ENCODE measurements around the gene ROGDI.

ROGDI gene

DNA sequence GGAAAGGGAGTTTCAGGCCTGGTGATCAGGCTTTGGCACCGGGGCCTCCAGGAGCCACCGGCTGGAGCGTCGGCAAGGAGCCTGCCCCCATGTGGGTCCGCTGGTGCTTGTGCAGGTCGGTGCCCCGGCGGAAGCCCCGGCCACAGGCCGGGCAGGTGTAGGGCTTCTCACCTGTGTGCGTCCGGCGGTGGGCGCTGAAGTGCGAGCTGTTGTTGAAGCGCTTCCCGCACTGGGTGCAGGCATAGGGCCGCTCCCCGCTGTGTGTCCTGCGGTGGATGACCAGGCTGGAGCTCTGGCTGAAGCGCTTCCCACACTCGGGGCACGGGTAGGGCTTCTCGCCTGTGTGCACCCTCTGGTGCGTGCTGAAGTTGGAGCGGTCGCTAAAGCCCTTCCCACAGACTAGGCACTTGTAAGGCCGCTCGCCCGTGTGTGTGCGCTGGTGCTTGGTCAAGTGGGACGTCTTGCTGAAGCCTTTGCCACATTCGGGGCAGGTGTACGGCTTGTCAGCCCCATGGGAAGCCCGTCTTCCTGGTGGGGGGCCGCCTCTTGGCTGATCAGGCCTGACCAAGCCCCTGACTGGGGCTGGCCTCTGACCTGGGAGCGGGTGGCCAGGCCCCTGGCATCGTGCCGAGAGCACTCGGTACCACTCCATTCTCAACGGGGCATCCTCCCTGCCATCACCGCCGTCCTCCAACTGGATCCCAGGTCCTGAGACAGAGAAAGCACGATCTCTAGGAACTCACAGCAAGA, 49.9 kb downstream of the ROGDI start:
- peaks cover 36 to 40% of the 10 kb centered on the region in 2 donors for H3K36me3 Mint-ChIP-seq
- H3K9me3 Mint-ChIP-seq = peaks cover 3% of the 10 kb centered on the region in 2 donors
- no peak overlapping the region for H3K4me3 Mint-ChIP-seq
- H3K27ac Mint-ChIP-seq = no peak overlapping the region
- ATAC-seq (replicated peaks) = no peak
- no peaks in the 10 kb centered on the region for H3K27me3 Mint-ChIP-seq
- H3K4me1 Mint-ChIP-seq = peaks cover 2 to 18% of the 10 kb centered on the region in 2 donors
- DNase-seq = no peak

DNA sequence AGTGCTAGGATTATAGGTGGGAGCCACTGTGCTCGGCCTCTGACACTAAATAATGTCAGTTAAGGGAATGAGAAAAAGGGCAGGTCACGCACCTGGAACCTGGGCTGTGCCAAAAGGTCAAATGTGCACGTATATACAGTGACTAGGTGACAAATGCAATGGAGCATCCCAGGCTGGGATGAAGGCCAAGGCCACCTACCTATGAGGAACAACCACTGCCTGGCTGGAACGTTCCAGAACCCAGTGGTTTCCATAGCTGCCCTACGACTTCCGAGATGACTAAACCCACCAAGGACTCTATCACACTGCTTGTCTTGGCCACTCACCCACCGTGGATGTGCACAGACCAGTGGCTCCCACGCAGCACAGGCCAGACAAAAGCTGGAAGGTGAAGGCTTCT, 51.5 kb downstream of the ROGDI start:
- peaks cover 31 to 34% of the 10 kb centered on the region in 2 donors for H3K36me3 Mint-ChIP-seq
- H3K27me3 Mint-ChIP-seq = no peaks in the 10 kb centered on the region
- peaks cover 3% of the 10 kb centered on the region in 2 donors for H3K9me3 Mint-ChIP-seq

DNA sequence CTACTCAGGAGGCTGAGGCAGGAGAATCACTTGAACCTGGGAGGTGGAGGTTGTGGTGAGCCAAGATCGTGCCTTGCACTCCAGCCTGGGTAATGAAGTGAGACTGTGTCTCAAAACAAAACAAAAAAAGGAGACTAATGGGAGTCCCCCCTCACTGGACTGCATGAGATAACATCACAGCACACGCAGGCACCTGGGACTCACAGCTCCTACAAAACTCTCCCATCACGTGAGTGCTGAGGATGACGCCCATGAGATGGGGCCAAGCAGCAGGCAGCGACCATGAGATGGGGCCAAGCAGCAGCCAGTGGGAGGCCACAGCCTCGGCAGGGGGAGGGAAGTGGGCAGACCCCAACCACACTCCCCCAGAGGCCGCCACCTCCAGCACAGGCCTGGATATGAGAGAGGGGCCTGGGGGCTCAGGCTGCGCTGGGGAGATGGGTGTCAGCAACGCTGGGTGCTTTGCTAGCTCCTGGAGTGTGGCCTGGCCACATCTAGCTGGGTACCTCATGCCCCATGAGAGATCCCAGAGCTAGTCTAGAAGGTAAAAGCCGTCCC, 52.7 kb downstream of the ROGDI start:
- DNase-seq (no peak), ATAC-seq (replicated peaks) (peak in 1 of 2 donors; percentile 39)
- Mint-ChIP-seq H3K4me1 (peaks cover 9 to 28% of the 10 kb centered on the region in 2 donors), H3K9me3 (no peaks in the 10 kb centered on the region), H3K4me3 (no peak overlapping the region), H3K27me3 (no peaks in the 10 kb centered on the region), H3K27ac (peak overlapping the region; percentile 47), H3K36me3 (peaks cover 21 to 23% of the 10 kb centered on the region in 2 donors)

More for the DNA sequence above, 51.5 kb downstream of the ROGDI start:
- no peak for ATAC-seq (replicated peaks)
- no peak overlapping the region for H3K27ac Mint-ChIP-seq
- no peak for DNase-seq
- H3K4me3 Mint-ChIP-seq = no peak overlapping the region
- H3K4me1 Mint-ChIP-seq = peaks cover 9 to 28% of the 10 kb centered on the region in 2 donors

DNA sequence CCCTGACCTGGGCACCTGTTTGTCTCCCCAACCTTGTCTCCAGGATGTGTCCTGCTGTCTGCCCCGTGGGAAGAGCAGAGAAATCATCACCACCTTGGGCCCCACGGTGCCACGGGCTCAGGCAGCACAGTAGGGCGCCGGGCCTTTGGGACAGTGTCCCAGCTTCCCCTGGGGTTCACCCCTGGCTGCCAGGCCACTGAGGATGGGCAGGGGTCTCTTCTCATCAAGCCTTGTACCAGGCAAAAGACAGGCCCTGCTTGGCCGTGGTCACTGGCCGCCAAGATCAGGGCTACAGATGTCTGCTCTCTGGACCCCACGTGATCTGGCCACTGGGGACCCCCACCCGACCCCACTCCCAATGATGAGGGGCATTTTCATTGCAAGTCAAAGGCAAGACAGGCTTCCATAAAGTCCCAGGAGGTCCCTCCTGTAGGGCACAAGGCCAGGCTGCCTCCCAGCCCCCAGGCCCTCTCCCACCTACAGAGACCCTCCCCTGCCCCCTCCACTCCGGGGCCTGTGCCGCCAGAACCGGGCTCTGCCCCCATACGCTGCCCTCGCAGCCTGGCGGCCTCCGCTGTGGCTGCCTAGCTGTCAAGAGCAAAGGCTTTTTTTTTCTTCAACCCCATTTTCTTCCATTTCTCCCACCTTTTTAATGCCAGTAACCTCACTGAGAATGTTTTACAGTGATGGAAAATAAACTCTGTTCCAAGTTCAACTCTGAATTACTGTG, 53.6 kb downstream of the ROGDI start:
- Mint-ChIP-seq H3K4me3 (no peak overlapping the region), H3K27me3 (no peaks in the 10 kb centered on the region), H3K9me3 (no peaks in the 10 kb centered on the region), H3K36me3 (peaks cover 18 to 20% of the 10 kb centered on the region in 2 donors), H3K4me1 (peaks cover 9 to 28% of the 10 kb centered on the region in 2 donors), H3K27ac (peak overlapping the region; percentile 65)
- no peak for DNase-seq
- ATAC-seq (replicated peaks) = no peak

DNA sequence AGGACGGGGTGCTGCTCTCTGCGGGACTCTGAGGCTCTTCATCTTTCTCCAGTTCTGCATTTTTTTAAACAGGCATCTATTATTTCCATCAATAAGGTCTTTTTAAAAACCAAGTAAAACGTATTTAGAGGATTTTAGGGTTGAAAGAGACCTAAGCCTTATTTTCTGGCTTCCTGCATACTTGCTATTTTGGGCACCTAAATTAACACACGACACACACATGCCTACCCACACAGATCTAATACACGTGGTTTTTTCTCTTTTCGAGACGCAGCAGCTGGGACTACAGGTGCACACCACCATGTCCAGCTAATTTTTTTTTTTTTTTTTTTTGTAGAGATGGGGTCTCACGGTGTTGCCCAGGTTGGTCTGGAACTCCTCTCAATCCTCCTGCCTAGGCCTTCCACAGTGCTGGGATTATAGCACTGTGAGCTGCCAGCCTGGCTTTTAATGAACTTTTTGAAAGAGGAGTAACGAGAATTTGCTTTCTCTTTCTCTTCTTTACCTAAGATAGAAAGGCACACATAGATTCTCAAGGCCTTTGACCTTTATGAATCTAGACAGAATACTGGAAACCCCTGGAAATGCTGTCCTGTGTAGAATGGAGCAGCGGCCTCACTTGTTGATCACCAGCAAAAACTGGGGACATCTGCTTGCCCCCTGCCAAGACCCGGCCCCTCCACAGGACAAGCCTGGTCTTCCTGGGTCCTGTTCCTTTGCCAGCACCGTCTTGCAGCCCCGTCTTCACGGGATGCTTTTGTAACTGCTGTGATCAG, 54.3 kb downstream of the ROGDI start:
- Mint-ChIP-seq H3K9me3 (no peaks in the 10 kb centered on the region), H3K36me3 (peaks cover 13 to 15% of the 10 kb centered on the region in 2 donors), H3K27me3 (peaks cover 0 to 4% of the 10 kb centered on the region in 2 donors), H3K4me1 (peaks cover 13 to 33% of the 10 kb centered on the region in 2 donors), H3K4me3 (peak overlapping the region in 1 of 2 donors; percentile 60), H3K27ac (peak overlapping the region; percentile 7)
- DNase-seq (no peak), ATAC-seq (replicated peaks) (peak; percentile 49 to 67)

DNA sequence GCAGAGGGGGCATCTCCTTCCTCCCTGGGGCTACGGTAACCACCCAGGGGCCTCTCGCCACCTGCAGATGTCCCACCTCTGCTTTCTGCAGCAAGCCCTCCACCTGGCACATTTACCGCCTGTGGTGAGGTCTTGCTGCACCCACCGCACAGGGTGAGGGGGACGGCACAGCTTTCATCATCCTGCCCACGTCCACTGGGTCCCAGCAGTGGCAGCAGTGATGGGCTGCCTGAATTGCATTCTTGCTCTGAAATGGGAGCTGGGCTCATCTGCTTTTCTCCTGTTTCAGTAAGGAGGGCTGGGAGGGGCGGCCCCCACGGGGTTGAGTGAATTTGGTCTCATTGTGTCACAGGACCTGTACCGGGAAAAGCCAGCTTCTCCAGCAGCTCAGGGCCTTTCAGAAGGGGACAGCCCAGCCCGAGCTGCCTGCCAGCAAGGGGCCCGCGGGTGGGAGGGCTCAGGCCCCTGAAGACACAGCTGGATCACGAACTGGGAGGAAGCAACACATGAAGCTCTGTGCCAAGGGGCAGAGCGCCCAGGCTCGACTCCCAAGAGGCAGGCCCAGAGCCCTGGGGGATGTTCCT, 55.4 kb downstream of the ROGDI start:
- H3K9me3 Mint-ChIP-seq = no peaks in the 10 kb centered on the region
- ATAC-seq (replicated peaks) (peak; percentile 22 to 33), DNase-seq (no peak)
- peak overlapping the region; percentile 31 for H3K27ac Mint-ChIP-seq
- peaks cover 13 to 36% of the 10 kb centered on the region in 2 donors for H3K4me1 Mint-ChIP-seq
- peaks cover 0 to 5% of the 10 kb centered on the region in 2 donors for H3K27me3 Mint-ChIP-seq
- H3K4me3 Mint-ChIP-seq = peak overlapping the region in 1 of 2 donors; percentile 29
- H3K36me3 Mint-ChIP-seq = peaks cover 12 to 15% of the 10 kb centered on the region in 2 donors

Measured in stimulated activated naive B cell treated with anti-CD40 and anti-IgM and Interleukin-4, amounts not matched to agents 10 μg/mL and 1 μg/mL and 100 μg/mL, for 72 hours (primary cell).